ENCODE measurements around the gene MED17. TPM values are rescaled to one million over a fixed set of nuclear protein-coding genes. Genes with fewer than 3 reads are reported as not detected.

The MED17 gene
- polyA plus RNA-seq, 1 of the 3 experiments (the other 2 are of a cell fraction), result 19.3 TPM

DNA sequence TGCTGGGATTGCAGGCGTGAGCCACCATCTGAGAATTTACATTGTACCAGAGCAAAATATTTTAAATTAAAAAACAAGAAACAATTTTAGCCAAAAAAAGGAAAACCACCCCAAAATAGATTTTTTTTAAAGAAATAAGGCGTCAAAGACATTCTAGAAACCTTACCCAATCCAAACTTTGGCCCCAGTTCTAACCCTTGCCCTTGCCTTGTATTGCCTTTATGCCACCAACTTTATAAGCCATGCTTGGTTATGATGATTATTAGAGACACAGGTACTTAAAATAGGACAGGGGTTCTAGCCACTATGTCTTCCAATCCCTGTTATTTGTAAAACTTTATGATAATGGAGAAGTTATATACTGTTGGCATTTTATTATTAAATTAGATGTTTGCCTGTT is 30.8 kb upstream of the MED17 start (continued):
- TF ChIP-seq, protein P1, sequence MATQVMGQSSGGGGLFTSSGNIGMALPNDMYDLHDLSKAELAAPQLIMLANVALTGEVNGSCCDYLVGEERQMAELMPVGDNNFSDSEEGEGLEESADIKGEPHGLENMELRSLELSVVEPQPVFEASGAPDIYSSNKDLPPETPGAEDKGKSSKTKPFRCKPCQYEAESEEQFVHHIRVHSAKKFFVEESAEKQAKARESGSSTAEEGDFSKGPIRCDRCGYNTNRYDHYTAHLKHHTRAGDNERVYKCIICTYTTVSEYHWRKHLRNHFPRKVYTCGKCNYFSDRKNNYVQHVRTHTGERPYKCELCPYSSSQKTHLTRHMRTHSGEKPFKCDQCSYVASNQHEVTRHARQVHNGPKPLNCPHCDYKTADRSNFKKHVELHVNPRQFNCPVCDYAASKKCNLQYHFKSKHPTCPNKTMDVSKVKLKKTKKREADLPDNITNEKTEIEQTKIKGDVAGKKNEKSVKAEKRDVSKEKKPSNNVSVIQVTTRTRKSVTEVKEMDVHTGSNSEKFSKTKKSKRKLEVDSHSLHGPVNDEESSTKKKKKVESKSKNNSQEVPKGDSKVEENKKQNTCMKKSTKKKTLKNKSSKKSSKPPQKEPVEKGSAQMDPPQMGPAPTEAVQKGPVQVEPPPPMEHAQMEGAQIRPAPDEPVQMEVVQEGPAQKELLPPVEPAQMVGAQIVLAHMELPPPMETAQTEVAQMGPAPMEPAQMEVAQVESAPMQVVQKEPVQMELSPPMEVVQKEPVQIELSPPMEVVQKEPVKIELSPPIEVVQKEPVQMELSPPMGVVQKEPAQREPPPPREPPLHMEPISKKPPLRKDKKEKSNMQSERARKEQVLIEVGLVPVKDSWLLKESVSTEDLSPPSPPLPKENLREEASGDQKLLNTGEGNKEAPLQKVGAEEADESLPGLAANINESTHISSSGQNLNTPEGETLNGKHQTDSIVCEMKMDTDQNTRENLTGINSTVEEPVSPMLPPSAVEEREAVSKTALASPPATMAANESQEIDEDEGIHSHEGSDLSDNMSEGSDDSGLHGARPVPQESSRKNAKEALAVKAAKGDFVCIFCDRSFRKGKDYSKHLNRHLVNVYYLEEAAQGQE (IDR thresholded peaks at IDR 0.05; ENCODE audit: low read depth, low read length), result no peak
- TF ChIP-seq POLR2AphosphoS5 (IDR thresholded peaks at IDR 0.05; ENCODE audit: low read depth, low read length) (no peak), RXRA (IDR thresholded peaks at IDR 0.05; ENCODE audit: borderline replicate concordance, low read depth) (no peak), NFIC (IDR thresholded peaks at IDR 0.05; ENCODE audit: borderline replicate concordance) (no peak), RFX5 (IDR thresholded peaks at IDR 0.05; ENCODE audit: low read length) (no peak), JUND (IDR thresholded peaks at IDR 0.05) (no peak), MXI1 (IDR thresholded peaks at IDR 0.05; ENCODE audit: low read depth, low read length) (no peak), CHD2 (IDR thresholded peaks at IDR 0.05; ENCODE audit: low read length, partially characterized antibody) (no peak)
- TF ChIP-seq, protein P2, sequence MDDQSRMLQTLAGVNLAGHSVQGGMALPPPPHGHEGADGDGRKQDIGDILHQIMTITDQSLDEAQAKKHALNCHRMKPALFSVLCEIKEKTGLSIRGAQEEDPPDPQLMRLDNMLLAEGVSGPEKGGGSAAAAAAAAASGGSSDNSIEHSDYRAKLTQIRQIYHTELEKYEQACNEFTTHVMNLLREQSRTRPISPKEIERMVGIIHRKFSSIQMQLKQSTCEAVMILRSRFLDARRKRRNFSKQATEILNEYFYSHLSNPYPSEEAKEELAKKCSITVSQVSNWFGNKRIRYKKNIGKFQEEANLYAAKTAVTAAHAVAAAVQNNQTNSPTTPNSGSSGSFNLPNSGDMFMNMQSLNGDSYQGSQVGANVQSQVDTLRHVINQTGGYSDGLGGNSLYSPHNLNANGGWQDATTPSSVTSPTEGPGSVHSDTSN (IDR thresholded peaks at IDR 0.05), result no peak

DNA sequence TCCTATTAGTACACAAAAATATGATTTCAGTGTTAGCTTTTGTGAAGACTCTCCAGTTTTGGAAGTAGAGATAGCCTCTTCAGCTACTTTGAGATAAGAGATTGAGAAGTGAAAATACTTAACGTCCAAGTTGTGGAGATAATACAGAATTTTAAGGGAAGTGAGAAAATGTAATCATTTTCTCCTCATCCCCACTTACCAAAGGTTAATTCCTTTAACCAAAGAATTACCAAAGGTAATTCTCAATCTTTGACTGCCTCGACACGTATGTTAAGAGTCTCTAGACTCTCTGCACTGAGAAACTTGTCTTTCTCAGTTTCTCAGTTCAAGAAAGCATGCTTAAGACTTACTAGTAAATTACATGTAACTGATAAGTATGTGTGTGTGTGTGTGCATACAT is 27.3 kb upstream of the MED17 start:
- Histone ChIP-seq H3K4me3 (ENCODE audit: low read depth in 2 of 2, low read length in 1 of 2) (no peak overlapping the region), H3K9me2 (no peaks in the 10 kb centered on the region), H3K36me3 (replicated peaks in 1 of 2; ENCODE audit: control insufficient read depth in 1 of 2, insufficient read depth in 2 of 2, low read length in 1 of 2) (peaks cover 27 to 33% of the 10 kb centered on the region in 2 experiments), H3K9me3 (no peaks in the 10 kb centered on the region), H3K4me1 (ENCODE audit: control insufficient read depth in 1 of 2, insufficient read depth in 2 of 2, low read depth in 1 of 2, low read length in 1 of 2) (no peaks in the 10 kb centered on the region), H2AFZ (ENCODE audit: low read depth) (no peak overlapping the region), H3K9ac (no peak overlapping the region), H3F3A (replicated peaks; ENCODE audit: insufficient read depth) (peaks cover 4% of the 10 kb centered on the region), H3K79me2 (ENCODE audit: insufficient read depth) (no peaks in the 10 kb centered on the region), H4K20me1 (ENCODE audit: insufficient read depth) (no peaks in the 10 kb centered on the region), H3K4me2 (no peak overlapping the region), H3K27me3 (ENCODE audit: insufficient read depth) (no peaks in the 10 kb centered on the region), H3K27ac (ENCODE audit: low read depth in 2 of 2, low read length in 1 of 2) (no peak overlapping the region)
- 94% methylated on average over 3 of the region's 3 CpGs for WGBS (ENCODE audit: low lambda C conversion rate)
- TF ChIP-seq FOSL2 (IDR thresholded peaks at IDR 0.05; ENCODE audit: borderline replicate concordance, low read depth) (no peak), CHD2 (IDR thresholded peaks at IDR 0.05; ENCODE audit: low read length, partially characterized antibody) (no peak)
- TF ChIP-seq, protein P3, sequence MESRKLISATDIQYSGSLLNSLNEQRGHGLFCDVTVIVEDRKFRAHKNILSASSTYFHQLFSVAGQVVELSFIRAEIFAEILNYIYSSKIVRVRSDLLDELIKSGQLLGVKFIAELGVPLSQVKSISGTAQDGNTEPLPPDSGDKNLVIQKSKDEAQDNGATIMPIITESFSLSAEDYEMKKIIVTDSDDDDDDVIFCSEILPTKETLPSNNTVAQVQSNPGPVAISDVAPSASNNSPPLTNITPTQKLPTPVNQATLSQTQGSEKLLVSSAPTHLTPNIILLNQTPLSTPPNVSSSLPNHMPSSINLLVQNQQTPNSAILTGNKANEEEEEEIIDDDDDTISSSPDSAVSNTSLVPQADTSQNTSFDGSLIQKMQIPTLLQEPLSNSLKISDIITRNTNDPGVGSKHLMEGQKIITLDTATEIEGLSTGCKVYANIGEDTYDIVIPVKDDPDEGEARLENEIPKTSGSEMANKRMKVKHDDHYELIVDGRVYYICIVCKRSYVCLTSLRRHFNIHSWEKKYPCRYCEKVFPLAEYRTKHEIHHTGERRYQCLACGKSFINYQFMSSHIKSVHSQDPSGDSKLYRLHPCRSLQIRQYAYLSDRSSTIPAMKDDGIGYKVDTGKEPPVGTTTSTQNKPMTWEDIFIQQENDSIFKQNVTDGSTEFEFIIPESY (IDR thresholded peaks at IDR 0.05; ENCODE audit: borderline replicate concordance, low read depth), result no peak
- no peak for DNase-seq
- ChIA-PET POLR2A (no interaction called here), CTCF (no interaction called here)
